Raji (cell line): ENCODE measurements around the gene ADCK2.

Experiments used
- POLR2A ChIP-seq: IDR thresholded peaks from 2 replicates; pipeline ENCODE4 v1.6.1; 2011; ENCODE audit warnings: low read depth, low read length, control low read depth; ENCODE audit not compliant: insufficient read depth

The ADCK2 gene

GRCh38 chr7:140697447-140698143, 24.9 kb downstream of the ADCK2 start:
- TF ChIP-seq POLR2A: no peak

- no peak for TF ChIP-seq POLR2A
Measured at GRCh38 chr7:140698477-140698876, 25.7 kb downstream of the ADCK2 start.

- no peak for TF ChIP-seq POLR2A
Measured at GRCh38 chr7:140702774-140703173, 30.0 kb downstream of the ADCK2 start.

- no peak for TF ChIP-seq POLR2A
Measured at GRCh38 chr7:140704205-140704604, 31.5 kb downstream of the ADCK2 start.

DNA sequence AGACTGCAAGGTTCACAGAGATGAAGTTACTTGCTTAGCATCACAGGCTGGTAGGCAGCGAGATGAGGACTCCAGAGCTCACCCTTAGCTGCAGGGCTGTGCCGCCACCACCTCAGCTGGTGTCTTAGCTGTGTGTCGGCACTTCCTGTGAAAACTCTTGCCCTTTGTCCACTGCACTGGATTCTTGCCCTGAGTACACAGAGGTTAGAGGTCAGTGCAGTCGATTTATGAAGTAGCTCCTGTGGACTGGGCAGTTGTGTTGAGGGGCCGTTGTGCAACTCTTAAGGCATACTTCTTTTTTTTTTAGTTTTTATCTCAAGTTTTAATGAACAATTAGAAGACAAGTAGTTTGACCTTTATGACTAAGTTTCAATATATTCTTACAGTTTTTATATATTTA, 34.4 kb downstream of the ADCK2 start:
- no peak for TF ChIP-seq POLR2A

DNA sequence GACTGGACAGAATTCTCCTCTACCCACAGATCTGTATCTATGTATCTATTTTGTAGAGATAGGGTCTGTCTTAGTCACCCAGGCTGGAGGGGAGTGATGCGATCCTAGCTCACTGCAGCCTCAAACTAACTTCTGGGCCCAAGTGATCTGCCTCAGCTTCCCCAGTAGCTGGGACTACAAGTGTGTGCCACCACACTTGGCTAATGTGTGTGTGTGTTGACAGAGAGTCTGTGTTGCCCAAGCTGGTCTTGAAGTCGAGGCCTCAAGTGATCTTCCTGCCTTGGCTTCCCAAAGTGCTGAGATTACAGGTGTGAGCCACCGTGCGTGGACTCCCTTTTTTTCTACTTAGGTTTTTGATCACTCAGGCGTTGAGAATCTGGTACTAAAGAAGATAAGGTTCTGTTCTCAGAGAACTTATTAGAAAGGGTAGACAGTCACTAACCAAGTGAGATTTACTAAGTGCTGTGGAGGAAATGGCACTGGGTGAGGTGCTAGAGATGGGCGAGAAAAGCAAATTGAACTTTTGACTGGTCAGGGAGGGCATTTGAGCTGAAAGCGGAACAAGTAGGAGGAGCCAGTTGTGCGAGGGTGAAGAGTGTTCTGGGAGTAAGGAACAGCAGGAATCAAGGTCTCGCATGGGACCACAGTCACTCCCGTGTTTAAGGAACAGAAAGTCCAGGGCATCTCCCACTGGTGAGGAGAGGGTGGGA, 41.7 kb downstream of the ADCK2 start:
- TF ChIP-seq POLR2A: no peak

GRCh38 chr7:140719721-140720120, 47.0 kb downstream of the ADCK2 start:
- no peak for TF ChIP-seq POLR2A

DNA sequence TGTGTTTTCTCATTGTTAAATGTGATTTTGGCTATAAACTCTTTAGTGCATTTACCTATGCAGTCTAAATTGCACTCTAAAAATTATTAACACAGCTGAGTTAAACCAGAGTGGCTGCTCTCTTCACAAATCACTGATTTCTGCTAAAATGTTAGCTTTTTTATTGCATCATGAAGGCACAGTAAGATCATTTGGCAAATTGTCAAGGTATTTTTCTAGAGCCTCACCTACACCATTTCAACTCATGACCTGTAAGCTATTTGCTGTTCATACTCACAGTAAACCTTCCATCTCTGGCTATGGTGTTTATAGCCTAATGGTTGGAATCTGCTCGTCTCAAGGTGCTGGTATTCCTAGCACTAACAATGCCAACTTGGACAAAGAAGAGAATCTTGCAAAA, 49.5 kb downstream of the ADCK2 start:
- no peak for TF ChIP-seq POLR2A

- TF ChIP-seq POLR2A: no peak
Measured at GRCh38 chr7:140723006-140723405, 50.3 kb downstream of the ADCK2 start.

GRCh38 chr7:140723574-140723973, 50.8 kb downstream of the ADCK2 start:
- no peak for TF ChIP-seq POLR2A

GRCh38 chr7:140724706-140725105, 52.0 kb downstream of the ADCK2 start:
- no peak for TF ChIP-seq POLR2A

DNA sequence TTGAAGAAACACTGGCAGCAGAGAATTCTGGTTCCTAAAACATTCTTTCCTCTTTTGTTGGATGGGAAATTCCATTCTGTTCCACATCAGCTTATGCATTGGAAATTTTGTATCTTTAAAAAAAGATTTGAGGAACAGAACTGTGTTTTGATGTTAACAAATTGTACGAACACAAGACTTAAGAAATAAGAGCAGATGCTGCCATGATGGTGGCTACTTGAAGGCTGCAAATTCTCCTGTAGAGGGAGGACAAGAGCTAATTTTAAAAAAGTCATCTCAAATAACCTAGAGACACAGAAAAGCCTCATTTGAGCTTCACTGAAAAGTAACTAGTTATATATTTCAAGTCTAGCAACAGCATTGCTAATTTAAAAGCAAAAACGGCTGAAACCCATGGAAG, 53.5 kb downstream of the ADCK2 start:
- TF ChIP-seq POLR2A: no peak

GRCh38 chr7:140732416-140732815, 59.7 kb downstream of the ADCK2 start:
- no peak for TF ChIP-seq POLR2A

GRCh38 chr7:140734096-140734495, 61.4 kb downstream of the ADCK2 start:
- no peak for TF ChIP-seq POLR2A

GRCh38 chr7:140734729-140735128, 62.0 kb downstream of the ADCK2 start:
- TF ChIP-seq POLR2A: no peak

DNA sequence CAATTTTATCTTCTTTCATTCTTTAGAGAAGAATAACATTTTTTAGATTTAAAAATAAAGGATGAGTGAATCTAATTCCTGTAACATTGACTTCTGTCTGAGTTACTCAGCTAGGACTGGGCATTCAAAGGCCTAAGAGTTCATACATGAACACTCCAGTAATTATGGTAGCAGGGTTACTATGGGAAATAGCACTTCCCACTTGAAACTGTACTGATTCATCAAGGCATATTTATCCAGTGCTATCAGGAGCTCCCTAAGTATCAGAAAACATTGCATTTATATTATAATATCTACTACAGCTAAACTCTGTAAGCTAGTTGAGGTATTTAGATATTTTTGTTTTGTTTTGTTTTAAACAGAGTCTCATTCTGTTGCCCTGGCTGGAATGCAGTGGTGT, 65.5 kb downstream of the ADCK2 start:
- TF ChIP-seq POLR2A: no peak

DNA sequence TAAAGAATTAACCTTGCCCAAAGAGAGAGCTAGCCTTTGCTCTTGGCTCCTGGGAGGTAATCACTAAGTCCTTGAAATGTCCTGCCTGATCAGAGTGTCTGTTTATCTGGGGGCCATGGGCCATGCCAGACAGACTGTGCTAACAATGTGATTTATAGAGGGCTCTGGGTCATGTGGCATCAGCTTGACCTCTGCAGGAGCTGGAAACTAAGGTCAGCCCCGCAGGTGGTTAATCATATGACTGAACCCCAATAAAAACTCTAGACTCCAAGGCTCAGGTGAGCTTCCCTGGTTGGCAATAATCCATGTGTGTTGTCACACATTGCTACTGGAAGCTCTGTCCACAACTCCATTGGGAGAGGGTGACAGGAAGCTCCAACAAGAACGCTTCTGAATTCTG, 71.3 kb downstream of the ADCK2 start:
- TF ChIP-seq POLR2A: no peak
